EL (cell line): ENCODE data around the gene JAM2.
"Not testable (repeated sequence)": the region's sequence is repeated elsewhere in the genome, so short reads cannot be mapped to it uniquely, and the experiment has no call there.

Experiments used
- DNase-seq: peaks from one replicate; pipeline ENCODE4 v3.0.0-alpha.2; 2016

JAM2 gene, protein sequence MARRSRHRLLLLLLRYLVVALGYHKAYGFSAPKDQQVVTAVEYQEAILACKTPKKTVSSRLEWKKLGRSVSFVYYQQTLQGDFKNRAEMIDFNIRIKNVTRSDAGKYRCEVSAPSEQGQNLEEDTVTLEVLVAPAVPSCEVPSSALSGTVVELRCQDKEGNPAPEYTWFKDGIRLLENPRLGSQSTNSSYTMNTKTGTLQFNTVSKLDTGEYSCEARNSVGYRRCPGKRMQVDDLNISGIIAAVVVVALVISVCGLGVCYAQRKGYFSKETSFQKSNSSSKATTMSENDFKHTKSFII

DNA sequence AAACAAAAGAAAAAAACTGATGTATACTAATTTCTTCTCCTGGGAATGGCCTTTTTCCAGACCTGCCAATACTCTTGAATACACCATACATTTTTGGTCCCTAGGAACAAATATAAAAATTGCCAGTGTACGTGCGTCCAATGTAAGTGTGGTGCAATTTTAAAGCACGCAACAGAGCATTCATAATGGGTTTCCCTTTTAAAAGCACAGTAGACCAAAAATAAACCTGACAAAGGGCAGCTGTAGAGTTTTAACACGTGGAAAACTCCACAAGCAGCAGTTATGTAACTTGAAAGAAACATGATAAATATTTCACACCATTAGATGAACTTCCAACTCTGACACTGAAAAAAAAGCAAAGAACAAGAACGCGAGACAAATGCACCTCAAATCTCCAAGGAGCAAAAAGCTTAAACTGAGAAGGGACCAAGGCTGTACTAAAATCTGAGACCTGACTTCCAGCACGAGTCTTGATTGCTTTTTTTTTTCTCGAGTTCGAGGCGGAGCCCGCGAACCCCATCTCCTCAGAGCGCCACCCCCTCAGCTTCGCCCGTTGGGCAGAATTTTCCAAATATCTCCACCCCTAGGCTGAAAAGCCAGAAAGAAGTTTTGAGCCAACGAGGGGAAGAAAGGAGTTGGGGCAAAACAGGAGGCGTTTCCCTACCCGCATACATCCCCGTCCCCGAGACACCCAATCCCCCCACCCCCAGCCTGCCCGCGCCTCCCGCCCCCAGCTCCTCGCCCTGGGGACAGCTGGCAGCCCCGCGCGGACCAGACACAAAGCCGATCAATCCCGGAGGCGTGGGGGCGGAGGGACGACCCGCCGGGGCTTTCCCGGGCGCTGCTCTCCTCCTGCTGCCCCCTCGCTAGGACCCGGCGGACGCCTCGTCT lies at the start of gene JAM2:
JAM2 (plus strand) TSS at position 599 of the 891 bp plus-strand sequence. CDS start 564 bp downstream, outside the sequence.
- peak; percentile 59 for DNase-seq

DNA sequence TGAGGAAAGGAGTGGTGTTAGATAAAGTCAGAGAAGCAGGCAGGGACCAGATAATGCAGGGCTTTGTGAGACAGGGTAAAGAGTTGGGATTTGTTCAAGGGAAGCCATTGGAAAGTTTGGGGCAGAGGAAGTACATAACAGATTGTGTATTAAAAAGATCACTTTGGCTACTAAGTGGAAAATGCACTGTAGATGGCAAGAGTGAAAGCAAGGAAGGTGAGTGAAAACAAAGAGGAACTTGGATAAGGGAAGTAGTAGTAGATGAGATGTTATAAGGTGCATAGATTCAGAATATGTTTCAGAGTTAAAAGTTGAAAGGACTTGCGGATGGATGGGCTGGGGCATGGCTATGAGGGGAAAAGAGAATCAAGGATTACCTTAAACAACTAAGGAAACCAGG lies 49.2 kb upstream of the JAM2 start:
- no peak for DNase-seq

DNA sequence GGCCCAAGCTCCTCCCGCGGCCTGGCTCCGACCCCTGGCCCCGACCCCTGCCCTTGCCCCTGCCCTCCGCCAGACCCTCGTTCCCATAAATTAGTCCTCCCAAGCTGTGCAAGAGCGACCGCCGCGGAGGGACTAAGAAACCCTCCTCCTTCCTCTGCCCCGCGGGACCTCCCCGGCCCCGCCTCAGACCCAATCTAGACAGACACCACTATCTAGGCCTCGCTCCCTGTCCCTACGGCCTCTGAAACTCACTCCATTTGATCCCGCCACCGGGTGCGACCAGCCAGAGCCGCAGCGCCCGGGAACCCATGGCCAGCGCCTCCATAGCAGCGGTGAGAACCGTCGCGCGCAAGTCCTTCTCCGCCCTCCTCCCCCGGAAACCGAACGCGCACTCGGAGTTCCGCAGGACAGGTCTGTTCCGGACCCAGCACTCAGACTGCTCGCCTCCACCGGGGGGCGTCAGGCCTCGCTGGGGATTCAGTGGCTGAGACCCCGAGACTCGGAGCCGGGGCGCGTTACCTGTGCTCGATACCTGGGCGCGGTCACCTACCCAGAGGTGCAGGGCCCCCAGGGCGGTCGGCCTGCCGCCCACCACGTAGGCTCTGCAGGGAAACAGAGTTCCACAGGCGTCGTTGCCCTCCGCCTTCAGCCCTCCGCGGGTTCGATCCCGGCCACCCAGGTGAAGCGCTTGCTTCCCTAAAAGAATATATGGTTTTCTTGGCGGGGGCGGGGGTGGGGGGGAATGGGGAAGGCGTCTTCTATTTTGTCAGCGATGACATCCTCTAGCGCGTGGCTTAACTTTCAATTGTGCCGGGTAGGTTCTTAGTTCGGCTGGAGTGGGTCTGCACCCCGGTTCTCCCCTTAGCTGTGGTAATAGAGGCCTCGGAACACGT lies 31.7 kb upstream of the JAM2 start, which contains the start of gene MRPL39:
MRPL39 (minus strand) TSS at position 331 of the 893 bp plus-strand sequence; CDS start at position 325, 6 bp downstream.
- DNase-seq = peak; percentile 89

DNA sequence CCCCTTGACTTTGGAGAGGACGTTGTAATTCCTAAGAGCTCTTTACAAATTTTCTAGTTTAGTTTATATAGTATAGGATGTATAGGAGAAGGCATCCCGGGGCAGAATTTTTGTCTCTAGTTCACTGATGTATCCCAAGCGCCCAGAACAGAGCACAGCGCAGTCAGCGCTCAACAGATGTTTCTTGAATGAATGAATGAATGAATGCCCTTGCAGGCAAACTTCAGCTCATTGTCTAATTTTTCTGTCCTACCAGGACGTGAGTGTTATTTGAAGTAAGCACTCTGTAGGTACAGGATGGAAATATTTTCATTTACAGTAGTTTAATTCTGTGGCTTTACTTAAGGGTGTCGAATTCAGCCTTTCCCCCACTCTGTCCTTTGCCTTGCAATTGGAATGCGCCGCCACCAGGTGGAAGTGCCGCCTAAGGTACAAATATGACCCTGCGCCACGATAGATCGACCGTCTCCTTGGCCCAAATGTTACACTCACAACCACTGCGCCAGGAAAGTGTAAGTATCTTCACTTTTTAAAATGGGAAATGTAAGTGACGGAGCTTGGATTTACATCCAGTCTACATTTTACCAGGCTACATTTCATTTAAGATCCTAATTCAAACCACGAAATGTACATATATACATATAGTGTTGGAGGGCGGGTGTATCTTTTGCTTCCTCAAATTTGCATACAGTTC lies 30.9 kb upstream of the JAM2 start:
- peak; percentile 80 for DNase-seq

DNA sequence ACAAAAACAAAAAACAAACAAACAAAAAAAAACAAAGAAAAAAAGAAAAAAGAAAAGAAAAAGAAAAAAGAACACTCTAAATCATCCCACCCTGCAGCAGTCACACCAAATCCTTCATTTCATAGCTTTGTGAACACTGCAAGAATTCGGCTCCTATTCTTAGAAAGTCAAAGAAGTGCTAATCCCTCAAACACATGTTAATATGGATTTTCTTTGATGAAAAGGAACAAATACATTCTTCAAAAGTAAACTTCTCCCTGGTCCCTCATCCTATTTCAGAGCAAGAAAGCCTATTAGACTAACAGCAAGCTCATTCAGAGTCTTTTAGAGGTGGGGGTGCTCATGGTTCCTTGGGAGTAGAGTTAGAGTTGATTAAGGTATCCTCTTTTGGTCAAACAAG lies 24.6 kb upstream of the JAM2 start:
- DNase-seq = no peak

DNA sequence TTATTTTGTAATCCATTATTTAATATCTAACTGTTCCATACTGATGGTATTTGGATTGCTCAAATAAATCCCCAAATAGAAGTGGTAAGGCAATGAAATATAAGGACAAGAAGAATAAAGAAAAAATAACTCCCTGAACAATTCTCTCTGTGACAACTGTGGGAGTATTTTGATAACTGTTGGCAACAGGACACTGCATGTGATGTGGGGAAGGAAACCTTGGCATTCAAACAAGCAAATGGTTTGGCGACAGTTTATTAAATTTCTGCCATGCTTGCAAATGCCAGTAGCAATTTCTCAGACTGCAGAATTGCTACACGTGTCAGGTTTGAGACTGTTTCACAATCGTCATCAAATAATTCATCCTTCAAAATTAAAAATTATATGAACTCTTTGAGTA lies 23.2 kb upstream of the JAM2 start:
- no peak for DNase-seq

DNA sequence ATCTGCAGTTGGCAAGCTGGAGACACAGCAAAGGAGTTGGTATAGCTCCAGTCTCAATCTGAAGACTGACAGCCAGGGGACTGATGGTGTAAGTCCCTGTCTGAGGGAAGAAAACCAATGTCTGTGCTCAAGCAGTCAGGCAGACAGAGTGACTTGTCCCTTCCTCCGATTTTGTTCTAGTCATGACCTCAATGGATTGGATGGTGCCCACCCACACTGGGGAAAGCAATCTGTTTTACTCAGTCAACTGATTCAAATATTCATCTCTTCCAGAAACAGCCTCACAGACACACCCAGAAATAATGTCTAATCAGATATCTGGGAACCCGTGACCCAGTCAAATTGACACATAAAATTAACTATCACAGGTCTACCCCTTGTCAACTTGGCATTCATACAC lies 19.9 kb upstream of the JAM2 start:
- DNase-seq = no peak

DNA sequence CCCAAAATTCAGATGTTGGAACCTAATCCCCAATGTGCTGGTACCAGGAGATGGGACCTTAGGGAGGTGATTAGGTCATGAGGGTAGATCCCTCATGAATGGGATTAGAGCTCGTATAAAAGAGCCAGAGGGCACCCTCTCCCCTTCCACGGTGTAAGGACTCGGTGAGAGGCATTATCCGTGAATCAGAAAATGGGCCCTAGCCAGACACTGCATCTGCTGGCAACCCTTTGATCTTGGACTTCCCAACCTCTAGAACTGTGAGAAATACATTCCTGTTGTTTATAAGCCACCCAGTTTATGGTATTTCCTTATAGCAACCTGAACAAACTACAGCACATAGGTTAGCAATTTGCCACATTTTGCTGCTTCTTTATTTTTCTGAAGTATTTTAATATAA lies 14.5 kb upstream of the JAM2 start:
- no peak for DNase-seq

DNA sequence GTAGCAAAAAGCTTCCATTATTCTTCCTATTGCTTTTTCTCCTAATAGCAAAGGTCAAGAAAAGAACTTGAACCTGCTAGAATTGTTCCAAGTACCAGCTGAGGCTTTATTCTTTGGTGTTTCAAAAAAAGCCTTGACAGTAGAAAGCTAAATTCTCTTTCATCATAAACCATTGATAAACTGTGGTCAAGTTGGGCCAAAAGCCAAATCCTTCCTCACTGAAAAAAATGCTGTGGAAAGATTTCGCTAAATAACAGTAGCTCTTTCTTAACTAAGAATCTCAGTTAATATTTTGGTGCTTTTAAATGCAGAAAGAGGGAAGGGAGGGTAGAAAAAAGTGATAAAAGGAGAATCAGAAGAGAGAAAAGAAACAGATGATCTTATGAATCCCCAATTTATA lies 14.0 kb upstream of the JAM2 start:
- no peak for DNase-seq

DNA sequence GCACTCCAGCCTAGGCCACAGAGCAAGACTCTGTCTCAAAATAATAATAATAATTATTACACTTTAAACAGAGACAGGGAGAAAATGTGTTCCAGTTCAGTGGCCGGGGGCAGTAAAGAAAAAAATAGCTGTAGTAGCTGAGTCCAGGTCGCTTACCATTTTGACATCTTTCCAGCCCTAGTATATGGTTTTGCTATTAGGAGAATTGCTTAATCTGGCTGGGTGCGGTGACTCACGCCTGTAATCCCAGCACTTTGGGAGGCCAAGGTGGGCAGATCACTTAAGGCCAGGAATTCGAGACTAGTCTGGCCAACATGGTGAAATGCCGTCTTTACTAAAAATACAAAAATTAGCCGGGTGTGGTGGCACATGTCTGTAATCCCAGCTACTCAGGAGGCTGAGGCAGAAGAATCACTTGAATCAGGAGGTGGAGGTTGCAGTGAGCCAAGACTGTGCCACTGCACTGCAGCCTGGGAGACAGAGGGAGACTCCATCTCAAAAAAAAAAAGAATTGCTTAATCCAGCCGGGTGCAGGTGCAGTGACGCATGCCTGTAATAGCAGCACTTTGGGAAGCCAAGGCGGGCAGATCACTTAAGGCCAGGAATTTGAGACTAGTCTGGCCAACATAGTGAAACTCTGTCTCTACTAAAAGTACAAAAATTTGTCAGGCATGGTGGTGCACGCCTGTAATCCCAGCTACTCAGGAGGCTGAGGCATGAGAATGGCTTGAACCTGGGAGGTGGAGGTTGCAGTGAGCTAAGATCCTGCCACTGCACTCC lies 13.1 kb upstream of the JAM2 start:
- not testable (repeated sequence) for DNase-seq

DNA sequence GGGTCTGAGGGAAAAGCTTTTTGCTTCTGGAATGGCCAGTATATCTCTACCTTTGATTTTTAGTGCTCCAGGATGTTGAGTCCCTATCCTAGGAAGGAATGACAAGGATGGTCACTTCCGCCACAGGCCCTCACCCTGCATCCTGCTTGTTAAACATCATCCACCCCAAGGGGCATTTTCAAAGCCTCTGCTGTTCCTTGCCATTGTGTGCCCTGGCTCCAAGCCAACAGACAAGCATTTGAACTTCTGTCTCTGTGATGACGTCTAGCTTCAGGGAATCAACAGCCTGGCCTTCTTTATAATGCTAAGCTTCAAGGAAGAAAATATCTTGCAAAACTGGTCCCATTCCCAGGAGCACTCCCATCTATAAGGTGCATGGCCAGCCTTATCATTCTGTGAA lies 12.3 kb upstream of the JAM2 start:
- DNase-seq = peak; percentile 13

DNA sequence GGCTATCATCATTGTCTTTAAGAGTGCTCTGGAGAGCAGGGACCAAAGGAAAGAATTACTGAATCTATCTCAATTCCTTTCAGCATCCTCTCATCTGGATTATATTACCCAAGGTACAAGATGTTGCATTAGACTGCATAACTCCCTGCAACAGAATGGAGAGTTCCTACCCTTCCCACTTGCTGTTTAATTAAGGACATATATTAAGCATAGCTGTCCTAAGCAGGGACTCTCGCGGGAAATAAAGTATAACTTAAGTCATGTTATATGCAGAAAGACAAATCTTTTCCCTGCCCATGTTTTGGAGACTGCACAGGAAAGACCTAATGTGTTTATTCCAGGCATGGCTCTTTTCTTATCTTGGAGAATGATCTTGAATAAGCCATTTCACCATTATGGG lies 6.8 kb upstream of the JAM2 start:
- no peak for DNase-seq

DNA sequence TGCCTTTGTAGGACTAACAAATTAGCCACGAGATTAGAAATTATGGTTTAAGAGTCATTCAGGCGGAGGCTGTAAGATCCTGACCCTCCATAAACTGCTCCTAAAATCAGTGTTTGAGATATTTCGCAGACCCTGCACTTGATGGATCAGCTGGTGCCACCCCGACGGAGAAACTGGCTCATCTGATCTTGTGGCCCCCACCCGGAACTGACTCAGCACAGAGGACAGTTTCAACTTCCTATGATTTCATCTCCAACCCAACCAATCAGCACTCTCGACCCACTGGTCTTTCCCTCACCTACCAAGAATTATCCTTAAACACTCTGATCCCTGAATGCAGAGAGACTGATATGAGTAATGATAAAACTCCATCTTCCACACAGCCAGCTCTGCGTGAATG lies 3.7 kb upstream of the JAM2 start:
- no peak for DNase-seq

DNA sequence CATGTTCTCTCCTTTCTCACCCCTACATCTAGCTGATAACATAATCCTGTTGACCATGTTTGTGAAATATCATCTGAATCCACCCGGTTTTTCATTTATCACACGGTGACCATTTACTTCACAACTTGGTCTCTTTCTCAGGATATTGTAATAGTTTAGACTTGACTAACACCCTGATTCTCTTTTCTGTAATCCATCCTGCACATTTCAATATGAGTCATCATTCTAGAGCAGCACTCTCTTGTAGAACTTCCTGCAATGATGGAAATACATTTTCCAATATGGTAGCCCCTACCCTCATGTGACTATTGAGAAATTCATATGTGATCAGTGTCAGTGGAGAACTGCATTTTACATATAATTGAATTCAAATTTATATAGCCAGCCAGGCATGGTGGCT lies 2.3 kb upstream of the JAM2 start:
- DNase-seq = peak; percentile 12

DNA sequence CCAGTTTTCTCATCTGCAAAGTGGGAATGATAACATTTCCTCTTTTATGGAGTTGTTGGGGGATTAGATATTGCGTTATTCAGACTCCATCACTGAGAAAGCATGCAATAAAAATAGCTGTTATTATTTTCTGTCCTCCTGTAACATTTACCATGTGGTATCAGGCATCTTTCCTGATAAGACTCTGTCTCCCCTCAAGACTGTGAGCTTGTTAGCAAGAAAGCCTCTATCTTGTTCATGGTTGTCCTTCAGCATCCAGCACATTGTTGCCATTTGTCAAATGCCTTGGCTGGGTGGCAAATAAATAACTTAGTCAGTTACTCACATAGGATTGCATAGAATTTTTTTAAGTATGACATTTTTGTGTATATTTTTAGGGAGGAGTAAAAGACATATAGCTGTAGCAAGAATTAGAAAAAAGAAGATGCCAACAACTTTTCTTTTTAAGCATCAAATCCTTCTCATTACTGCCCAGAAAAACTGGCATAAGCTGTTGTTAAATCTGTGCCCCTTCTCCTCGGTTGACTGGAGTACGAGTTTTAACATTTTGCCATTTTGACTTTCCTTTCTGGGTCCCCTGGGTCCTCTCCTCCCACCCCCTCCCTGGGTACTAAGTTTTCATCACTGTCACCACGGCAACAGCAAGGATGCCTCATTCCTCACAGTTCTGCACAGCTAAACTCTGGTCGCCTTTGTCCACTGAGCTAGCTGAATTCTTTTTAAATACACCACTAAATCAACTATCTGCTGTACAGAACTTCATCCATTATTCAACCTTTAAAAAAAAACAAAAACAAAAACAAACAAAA lies 1.0 kb upstream of the JAM2 start:
- no peak for DNase-seq

DNA sequence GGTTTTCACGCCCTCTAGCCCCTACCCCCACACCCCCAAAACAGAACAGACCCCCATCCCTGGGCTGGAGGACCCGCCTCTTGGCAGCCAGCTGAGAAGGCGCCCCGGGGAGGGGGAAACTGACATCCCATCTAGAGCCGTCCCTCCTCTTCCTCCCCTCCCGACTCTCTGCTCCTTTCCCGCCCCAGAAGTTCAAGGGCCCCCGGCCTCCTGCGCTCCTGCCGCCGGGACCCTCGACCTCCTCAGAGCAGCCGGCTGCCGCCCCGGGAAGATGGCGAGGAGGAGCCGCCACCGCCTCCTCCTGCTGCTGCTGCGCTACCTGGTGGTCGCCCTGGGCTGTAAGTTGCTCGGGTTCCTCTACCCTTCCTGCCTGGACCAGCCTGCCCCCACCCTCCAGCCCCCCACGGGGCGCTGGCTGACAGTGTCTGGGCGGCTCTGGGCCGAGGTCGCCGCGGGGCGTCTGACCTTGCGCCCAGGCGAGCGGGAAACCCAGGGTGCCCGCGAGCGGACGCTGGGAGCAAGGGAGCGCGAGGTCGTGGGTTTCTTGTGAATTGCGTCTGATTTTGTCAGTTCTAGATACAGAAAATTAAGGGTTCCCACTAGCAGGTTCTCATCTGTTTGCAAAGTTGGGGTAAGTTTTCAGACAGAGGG lies 618 bp downstream of the JAM2 start:
- DNase-seq = peak; percentile 34

DNA sequence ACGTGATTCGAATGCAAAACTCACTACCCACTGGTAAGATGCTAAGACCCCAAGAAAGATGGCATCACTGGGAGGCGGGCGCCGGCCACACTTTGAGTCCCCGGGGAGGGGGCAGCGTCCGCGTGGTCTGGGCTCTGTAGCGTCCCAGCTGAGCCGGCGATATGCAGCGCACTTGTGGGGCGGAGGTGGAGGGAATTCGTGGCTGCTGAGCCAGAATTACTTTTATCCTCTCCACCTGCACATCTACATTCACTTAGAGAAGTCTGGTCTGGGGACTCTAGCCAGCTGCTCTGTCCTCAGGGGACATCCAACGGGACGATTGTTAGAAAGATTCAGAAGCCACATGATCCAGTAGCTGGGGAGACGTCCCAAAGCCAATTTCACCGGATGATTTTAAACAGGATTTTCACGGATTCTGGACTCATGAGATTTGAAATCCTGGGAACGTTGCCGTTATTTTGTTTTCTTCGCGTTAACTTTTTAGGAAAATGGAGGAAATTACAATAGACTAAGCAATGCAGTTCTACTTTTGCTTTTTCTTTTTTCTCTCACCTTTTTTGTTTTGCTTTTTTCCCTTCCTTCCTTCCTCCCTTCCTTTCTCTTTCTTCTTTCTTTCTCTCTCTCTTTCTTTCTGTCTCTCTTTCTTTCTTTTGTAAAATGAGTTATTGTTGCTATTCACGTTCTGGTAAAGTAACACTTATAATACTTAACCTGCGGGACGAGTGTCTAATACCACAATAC lies 1.3 kb downstream of the JAM2 start:
- peak; percentile 21 for DNase-seq

DNA sequence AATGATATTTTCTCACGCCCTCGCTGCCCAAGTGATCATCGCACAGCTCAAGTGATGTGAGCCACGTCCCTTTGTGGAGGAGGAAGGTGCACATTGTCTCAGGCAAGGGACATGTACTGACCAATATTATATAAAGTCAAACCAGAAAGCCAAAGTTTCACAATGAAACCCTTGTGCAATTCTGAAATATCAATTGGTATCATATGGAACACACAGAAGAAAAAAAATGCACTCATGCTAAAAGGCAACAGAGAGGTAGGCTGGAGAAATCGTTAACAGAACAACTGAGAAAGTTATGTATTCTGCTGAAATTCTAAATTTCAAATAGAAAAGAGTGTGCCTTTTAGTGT lies 1.9 kb downstream of the JAM2 start:
- no peak for DNase-seq

DNA sequence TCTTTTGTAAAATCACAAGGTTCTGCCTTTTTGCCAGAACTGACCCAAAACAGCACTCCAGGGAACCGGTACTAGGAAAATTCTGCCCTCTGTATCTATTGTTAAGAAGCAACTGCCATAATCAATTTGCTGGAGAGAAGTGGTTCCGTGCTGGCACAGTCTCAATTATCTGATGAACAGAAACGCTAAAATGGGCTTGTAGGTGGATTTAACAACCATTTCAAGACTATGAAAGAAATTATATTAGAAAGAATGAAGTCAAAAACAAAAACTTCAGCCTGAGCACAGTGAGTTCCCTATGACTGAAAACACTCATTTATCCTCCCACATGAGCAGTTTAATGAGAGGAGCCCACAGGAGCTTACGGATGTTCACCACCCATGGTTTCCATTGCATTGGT lies 4.4 kb downstream of the JAM2 start:
- DNase-seq = no peak

DNA sequence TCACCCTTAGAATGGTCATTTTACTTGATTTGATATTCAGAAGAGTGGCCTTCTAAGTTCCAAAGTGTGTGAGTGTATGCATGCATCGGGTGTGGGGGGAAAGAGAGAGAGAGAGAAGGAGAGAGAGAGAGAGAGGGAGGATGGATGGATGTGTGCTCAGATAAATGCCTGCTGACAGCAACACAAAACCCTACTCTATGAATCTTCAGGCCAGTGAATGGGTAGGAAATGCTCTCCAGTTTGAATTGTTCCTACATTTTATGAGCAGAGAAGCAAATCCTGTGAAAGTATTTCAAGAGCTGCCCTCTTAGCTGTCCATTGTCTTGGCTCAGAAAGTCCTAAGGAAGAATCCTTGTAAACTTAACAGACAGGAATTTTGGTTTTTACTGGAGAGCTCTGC lies 7.4 kb downstream of the JAM2 start:
- DNase-seq = no peak
